HEK293 (cell line): ENCODE measurements around the gene RBM4.
A peak's percentile ranks its signal among the peaks of the same experiment; 100 is the strongest.

ENCODE experiments used
- FEZF1 ChIP-seq: fragments of 450-650 bp; formaldehyde crosslinking; IDR thresholded peaks from 2 replicates; pipeline ENCODE4 v1.5.1; 2016; ENCODE audit warnings: missing biosample characterization, missing genetic modification characterization
- KLF10 ChIP-seq: fragments of 450-650 bp; IDR thresholded peaks from 2 replicates; pipeline ENCODE4 v1.5.1; 2018; ENCODE audit warnings: missing biosample characterization, mild to moderate bottlenecking, missing genetic modification characterization
- KLF7 ChIP-seq: fragments of 450-650 bp; formaldehyde crosslinking; IDR thresholded peaks from 2 replicates; pipeline ENCODE4 v1.5.1; 2016; ENCODE audit warnings: missing biosample characterization, missing genetic modification characterization, borderline replicate concordance
- KLF9 ChIP-seq: fragments of 450-650 bp; formaldehyde crosslinking; IDR thresholded peaks from 2 replicates; pipeline ENCODE4 v1.5.1; 2016; ENCODE audit warnings: missing biosample characterization, missing genetic modification characterization, low read depth
- MYNN ChIP-seq: fragments of 450-650 bp; formaldehyde crosslinking; IDR thresholded peaks from 2 replicates; pipeline ENCODE4 v1.5.1; 2016; ENCODE audit warnings: missing biosample characterization, missing genetic modification characterization, borderline replicate concordance
- PRDM1 ChIP-seq: fragments of 450-650 bp; formaldehyde crosslinking; IDR thresholded peaks from 2 replicates; pipeline ENCODE4; 2016; ENCODE audit warnings: missing biosample characterization, missing genetic modification characterization
- RBAK ChIP-seq: fragments of 450-650 bp; formaldehyde crosslinking; IDR thresholded peaks from 2 replicates; pipeline ENCODE4 v1.5.1; 2016; ENCODE audit warnings: missing biosample characterization, missing genetic modification characterization
- SP7 ChIP-seq: fragments of 450-650 bp; formaldehyde crosslinking; IDR thresholded peaks from 2 replicates; pipeline ENCODE4 v1.5.1; 2016; ENCODE audit warnings: missing biosample characterization, missing genetic modification characterization
- TCF7L2 ChIP-seq: IDR thresholded peaks from 2 replicates; pipeline ENCODE4 v1.6.1; 2011; ENCODE audit warnings: low read depth, mild to moderate bottlenecking, inconsistent platforms, low read length, moderate library complexity, borderline replicate concordance
- ZFP41 ChIP-seq: fragments of 450-650 bp; formaldehyde crosslinking; IDR thresholded peaks from 2 replicates; pipeline ENCODE4 v1.5.1; 2016; ENCODE audit warnings: missing biosample characterization, missing genetic modification characterization, borderline replicate concordance
- ZNF114 ChIP-seq: fragments of 450-650 bp; formaldehyde crosslinking; IDR thresholded peaks from 2 replicates; pipeline ENCODE4 v1.5.0; 2017; ENCODE audit warnings: missing biosample characterization, missing genetic modification characterization
- ZNF132 ChIP-seq: fragments of 450-650 bp; formaldehyde crosslinking; IDR thresholded peaks from 2 replicates; pipeline ENCODE4 v1.5.1; 2017; ENCODE audit warnings: missing biosample characterization, missing genetic modification characterization, borderline replicate concordance
- ZNF146 ChIP-seq: fragments of 450-650 bp; formaldehyde crosslinking; IDR thresholded peaks from 2 replicates; pipeline ENCODE4 v1.5.1; 2016; ENCODE audit warnings: missing biosample characterization, missing genetic modification characterization
- ZNF184 ChIP-seq: fragments of 450-650 bp; IDR thresholded peaks from 2 replicates; pipeline ENCODE4 v1.5.1; 2018; ENCODE audit warnings: missing biosample characterization, mild to moderate bottlenecking, missing genetic modification characterization
- ZNF2 ChIP-seq: fragments of 450-650 bp; formaldehyde crosslinking; IDR thresholded peaks from 2 replicates; pipeline ENCODE4 v1.5.1; 2016; ENCODE audit warnings: missing biosample characterization, missing genetic modification characterization
- ZNF239 ChIP-seq: fragments of 450-650 bp; formaldehyde crosslinking; IDR thresholded peaks from 2 replicates; pipeline ENCODE4 v1.5.1; 2016; ENCODE audit warnings: missing biosample characterization, missing genetic modification characterization
- ZNF24 ChIP-seq: fragments of 450-650 bp; formaldehyde crosslinking; IDR thresholded peaks from 2 replicates; pipeline ENCODE4 v1.5.1; 2016; ENCODE audit warnings: missing biosample characterization, missing genetic modification characterization
- ZNF324 ChIP-seq: fragments of 450-650 bp; formaldehyde crosslinking; IDR thresholded peaks from 2 replicates; pipeline ENCODE4 v1.5.1; 2016; ENCODE audit warnings: missing biosample characterization, missing genetic modification characterization
- ZNF596 ChIP-seq: fragments of 450-650 bp; IDR thresholded peaks from 2 replicates; pipeline ENCODE4 v1.5.0; 2018; ENCODE audit warnings: missing biosample characterization, mild to moderate bottlenecking, missing genetic modification characterization, moderate library complexity
- ZNF654 ChIP-seq: fragments of 450-650 bp; formaldehyde crosslinking; IDR thresholded peaks from 2 replicates; pipeline ENCODE4 v1.5.1; 2016; ENCODE audit warnings: low read depth, missing biosample characterization, missing genetic modification characterization
- ZNF670 ChIP-seq: fragments of 450-650 bp; formaldehyde crosslinking; IDR thresholded peaks from 2 replicates; pipeline ENCODE4 v1.5.1; 2016; ENCODE audit warnings: missing biosample characterization, missing genetic modification characterization, low read depth
- ZNF707 ChIP-seq: fragments of 450-650 bp; formaldehyde crosslinking; IDR thresholded peaks from 2 replicates; pipeline ENCODE4 v1.5.1; 2016; ENCODE audit warnings: missing biosample characterization, missing genetic modification characterization
- ZNF777 ChIP-seq: fragments of 450-650 bp; formaldehyde crosslinking; IDR thresholded peaks from 2 replicates; pipeline ENCODE4 v1.5.1; 2017; ENCODE audit warnings: missing biosample characterization, missing genetic modification characterization, borderline replicate concordance
- ZNF785 ChIP-seq: fragments of 450-650 bp; formaldehyde crosslinking; IDR thresholded peaks from 2 replicates; pipeline ENCODE4 v1.5.1; 2016; ENCODE audit warnings: missing biosample characterization, missing genetic modification characterization
- TF ChIP-seq, protein P1 (sequence below): fragments of 450-650 bp; formaldehyde crosslinking; IDR thresholded peaks from 2 replicates; pipeline ENCODE4 v1.5.1; 2016; ENCODE audit warnings: missing biosample characterization, missing genetic modification characterization
- TF ChIP-seq, protein P2 (sequence below): fragments of 450-650 bp; formaldehyde crosslinking; IDR thresholded peaks from 2 replicates; pipeline ENCODE4 v1.5.1; 2016; ENCODE audit warnings: missing biosample characterization, missing genetic modification characterization
- TF ChIP-seq, protein P3 (sequence below): fragments of 450-650 bp; formaldehyde crosslinking; IDR thresholded peaks from 2 replicates; pipeline ENCODE4 v1.5.1; 2016; ENCODE audit warnings: missing biosample characterization, missing genetic modification characterization
- TF ChIP-seq, protein P4 (sequence below): fragments of 450-650 bp; formaldehyde crosslinking; IDR thresholded peaks from 2 replicates; pipeline ENCODE4 v1.5.1; 2017; ENCODE audit warnings: missing biosample characterization, missing genetic modification characterization
- TF ChIP-seq, protein P5 (sequence below): fragments of 450-650 bp; formaldehyde crosslinking; IDR thresholded peaks from 2 replicates; pipeline ENCODE4 v1.5.1; 2016; ENCODE audit warnings: missing biosample characterization, missing genetic modification characterization
- TF ChIP-seq, protein P6 (sequence below): fragments of 450-650 bp; formaldehyde crosslinking; IDR thresholded peaks from 2 replicates; pipeline ENCODE4 v1.5.1; 2016; ENCODE audit warnings: missing biosample characterization, missing genetic modification characterization, borderline replicate concordance

Gene RBM4

DNA sequence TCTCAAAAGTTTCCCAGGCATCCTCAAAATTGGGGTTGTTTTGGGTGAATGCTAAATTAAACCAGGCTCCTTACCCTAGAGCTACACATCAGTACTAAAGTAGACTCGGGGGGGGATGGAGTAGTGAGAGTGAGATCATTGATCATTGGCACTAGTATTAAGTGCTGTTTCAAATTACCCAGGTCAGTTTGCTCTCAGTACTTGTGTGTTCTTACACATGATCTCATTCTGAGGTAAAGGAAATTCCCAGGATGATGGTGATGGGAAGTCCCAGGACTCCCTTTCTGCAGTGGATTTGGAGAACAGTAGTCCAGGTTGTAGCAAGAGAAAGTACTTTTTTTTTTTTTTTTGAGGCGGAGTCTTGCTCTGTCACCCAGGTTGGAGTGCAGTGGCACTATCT is 12.5 kb downstream of the RBM4 start (continued):
- no peak for TF ChIP-seq ZNF777 (tag by site-specific recombination)
- TF ChIP-seq KLF10 (tag by site-specific recombination) = no peak
- 0 out of 2 replicates have a peak, but pooled peaks have one; percentile 12 for TF ChIP-seq PRDM1 (tag by site-specific recombination)
- TF ChIP-seq ZNF2 (tag by site-specific recombination) = no peak
- no peak for TF ChIP-seq KLF9 (tag by site-specific recombination)
- no peak for TF ChIP-seq ZNF184 (tag by site-specific recombination)
- no peak for TF ChIP-seq ZNF239 (tag by site-specific recombination)
- TF ChIP-seq, protein P1, sequence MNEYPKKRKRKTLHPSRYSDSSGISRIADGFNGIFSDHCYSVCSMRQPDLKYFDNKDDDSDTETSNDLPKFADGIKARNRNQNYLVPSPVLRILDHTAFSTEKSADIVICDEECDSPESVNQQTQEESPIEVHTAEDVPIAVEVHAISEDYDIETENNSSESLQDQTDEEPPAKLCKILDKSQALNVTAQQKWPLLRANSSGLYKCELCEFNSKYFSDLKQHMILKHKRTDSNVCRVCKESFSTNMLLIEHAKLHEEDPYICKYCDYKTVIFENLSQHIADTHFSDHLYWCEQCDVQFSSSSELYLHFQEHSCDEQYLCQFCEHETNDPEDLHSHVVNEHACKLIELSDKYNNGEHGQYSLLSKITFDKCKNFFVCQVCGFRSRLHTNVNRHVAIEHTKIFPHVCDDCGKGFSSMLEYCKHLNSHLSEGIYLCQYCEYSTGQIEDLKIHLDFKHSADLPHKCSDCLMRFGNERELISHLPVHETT (tag by site-specific recombination) = no peak
- no peak for TF ChIP-seq ZNF114 (tag by site-specific recombination)
- TF ChIP-seq SP7 (tag by site-specific recombination) = 0 out of 2 replicates have a peak, but pooled peaks have one; percentile 16
- no peak for TF ChIP-seq ZNF596 (tag by site-specific recombination)
- TF ChIP-seq MYNN (tag by site-specific recombination) = no peak
- TF ChIP-seq, protein P2, sequence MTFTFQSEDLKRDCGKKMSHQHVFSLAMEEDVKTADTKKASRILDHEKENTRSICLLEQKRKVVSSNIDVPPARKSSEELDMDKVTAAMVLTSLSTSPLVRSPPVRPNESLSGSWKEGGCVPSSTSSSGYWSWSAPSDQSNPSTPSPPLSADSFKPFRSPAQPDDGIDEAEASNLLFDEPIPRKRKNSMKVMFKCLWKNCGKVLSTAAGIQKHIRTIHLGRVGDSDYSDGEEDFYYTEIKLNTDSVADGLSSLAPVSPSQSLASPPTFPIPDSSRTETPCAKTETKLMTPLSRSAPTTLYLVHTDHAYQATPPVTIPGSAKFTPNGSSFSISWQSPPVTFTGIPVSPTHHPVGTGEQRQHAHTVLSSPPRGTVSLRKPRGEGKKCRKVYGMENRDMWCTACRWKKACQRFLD = no peak
- TF ChIP-seq, protein P3, sequence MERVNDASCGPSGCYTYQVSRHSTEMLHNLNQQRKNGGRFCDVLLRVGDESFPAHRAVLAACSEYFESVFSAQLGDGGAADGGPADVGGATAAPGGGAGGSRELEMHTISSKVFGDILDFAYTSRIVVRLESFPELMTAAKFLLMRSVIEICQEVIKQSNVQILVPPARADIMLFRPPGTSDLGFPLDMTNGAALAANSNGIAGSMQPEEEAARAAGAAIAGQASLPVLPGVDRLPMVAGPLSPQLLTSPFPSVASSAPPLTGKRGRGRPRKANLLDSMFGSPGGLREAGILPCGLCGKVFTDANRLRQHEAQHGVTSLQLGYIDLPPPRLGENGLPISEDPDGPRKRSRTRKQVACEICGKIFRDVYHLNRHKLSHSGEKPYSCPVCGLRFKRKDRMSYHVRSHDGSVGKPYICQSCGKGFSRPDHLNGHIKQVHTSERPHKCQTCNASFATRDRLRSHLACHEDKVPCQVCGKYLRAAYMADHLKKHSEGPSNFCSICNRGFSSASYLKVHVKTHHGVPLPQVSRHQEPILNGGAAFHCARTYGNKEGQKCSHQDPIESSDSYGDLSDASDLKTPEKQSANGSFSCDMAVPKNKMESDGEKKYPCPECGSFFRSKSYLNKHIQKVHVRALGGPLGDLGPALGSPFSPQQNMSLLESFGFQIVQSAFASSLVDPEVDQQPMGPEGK (tag by site-specific recombination) = 0 out of 2 replicates have a peak, but pooled peaks have one; percentile 23
- TF ChIP-seq, protein P4, sequence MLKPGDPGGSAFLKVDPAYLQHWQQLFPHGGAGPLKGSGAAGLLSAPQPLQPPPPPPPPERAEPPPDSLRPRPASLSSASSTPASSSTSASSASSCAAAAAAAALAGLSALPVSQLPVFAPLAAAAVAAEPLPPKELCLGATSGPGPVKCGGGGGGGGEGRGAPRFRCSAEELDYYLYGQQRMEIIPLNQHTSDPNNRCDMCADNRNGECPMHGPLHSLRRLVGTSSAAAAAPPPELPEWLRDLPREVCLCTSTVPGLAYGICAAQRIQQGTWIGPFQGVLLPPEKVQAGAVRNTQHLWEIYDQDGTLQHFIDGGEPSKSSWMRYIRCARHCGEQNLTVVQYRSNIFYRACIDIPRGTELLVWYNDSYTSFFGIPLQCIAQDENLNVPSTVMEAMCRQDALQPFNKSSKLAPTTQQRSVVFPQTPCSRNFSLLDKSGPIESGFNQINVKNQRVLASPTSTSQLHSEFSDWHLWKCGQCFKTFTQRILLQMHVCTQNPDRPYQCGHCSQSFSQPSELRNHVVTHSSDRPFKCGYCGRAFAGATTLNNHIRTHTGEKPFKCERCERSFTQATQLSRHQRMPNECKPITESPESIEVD (tag by site-specific recombination) = no peak
- no peak for TF ChIP-seq ZNF707 (tag by site-specific recombination)
- TF ChIP-seq, protein P5, sequence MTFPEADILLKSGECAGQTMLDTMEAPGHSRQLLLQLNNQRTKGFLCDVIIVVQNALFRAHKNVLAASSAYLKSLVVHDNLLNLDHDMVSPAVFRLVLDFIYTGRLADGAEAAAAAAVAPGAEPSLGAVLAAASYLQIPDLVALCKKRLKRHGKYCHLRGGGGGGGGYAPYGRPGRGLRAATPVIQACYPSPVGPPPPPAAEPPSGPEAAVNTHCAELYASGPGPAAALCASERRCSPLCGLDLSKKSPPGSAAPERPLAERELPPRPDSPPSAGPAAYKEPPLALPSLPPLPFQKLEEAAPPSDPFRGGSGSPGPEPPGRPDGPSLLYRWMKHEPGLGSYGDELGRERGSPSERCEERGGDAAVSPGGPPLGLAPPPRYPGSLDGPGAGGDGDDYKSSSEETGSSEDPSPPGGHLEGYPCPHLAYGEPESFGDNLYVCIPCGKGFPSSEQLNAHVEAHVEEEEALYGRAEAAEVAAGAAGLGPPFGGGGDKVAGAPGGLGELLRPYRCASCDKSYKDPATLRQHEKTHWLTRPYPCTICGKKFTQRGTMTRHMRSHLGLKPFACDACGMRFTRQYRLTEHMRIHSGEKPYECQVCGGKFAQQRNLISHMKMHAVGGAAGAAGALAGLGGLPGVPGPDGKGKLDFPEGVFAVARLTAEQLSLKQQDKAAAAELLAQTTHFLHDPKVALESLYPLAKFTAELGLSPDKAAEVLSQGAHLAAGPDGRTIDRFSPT (tag by site-specific recombination) = 0 out of 2 replicates have a peak, but pooled peaks have one; percentile 36
- no peak for TF ChIP-seq ZNF654 (tag by site-specific recombination)
- TF ChIP-seq, protein P6, sequence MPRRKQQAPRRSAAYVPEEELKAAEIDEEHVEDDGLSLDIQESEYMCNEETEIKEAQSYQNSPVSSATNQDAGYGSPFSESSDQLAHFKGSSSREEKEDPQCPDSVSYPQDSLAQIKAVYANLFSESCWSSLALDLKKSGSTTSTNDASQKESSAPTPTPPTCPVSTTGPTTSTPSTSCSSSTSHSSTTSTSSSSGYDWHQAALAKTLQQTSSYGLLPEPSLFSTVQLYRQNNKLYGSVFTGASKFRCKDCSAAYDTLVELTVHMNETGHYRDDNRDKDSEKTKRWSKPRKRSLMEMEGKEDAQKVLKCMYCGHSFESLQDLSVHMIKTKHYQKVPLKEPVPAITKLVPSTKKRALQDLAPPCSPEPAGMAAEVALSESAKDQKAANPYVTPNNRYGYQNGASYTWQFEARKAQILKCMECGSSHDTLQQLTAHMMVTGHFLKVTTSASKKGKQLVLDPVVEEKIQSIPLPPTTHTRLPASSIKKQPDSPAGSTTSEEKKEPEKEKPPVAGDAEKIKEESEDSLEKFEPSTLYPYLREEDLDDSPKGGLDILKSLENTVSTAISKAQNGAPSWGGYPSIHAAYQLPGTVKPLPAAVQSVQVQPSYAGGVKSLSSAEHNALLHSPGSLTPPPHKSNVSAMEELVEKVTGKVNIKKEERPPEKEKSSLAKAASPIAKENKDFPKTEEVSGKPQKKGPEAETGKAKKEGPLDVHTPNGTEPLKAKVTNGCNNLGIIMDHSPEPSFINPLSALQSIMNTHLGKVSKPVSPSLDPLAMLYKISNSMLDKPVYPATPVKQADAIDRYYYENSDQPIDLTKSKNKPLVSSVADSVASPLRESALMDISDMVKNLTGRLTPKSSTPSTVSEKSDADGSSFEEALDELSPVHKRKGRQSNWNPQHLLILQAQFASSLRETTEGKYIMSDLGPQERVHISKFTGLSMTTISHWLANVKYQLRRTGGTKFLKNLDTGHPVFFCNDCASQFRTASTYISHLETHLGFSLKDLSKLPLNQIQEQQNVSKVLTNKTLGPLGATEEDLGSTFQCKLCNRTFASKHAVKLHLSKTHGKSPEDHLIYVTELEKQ = no peak
- no peak for TF ChIP-seq ZNF146 (tag by site-specific recombination)
- TF ChIP-seq ZNF24 = no peak
- no peak for TF ChIP-seq ZNF785 (tag by site-specific recombination)
- TF ChIP-seq ZNF324 = no peak
- no peak for TF ChIP-seq TCF7L2
- no peak for TF ChIP-seq RBAK (tag by site-specific recombination)
- no peak for TF ChIP-seq ZFP41
- no peak for TF ChIP-seq ZNF132
- no peak for TF ChIP-seq KLF7 (tag by site-specific recombination)
- TF ChIP-seq FEZF1 (tag by site-specific recombination) = no peak
- no peak for TF ChIP-seq ZNF670 (tag by site-specific recombination)
- TF ChIP-seq, all 188 proteins: peak for 8
